Gastrocnemius medialis (tissue), 4 donors: ENCODE measurements around the gene CPED1.

Experiments used
- CTCF ChIP-seq, 5 experiments: fragments of 450-650 bp in 3 of 5; fragments of 200-600 bp in 2 of 5; sonication (generic) in 2 of 5; IDR thresholded peaks in 4 of 5; conservative IDR thresholded peaks in 1 of 5; 1 replicate in 4 of 5; 2 replicates in 1 of 5; pipeline ENCODE4 v1.5.1; 2016 to 2019; ENCODE audit warnings: antibody characterized with exemption in 5 of 5, mild to moderate bottlenecking in 3 of 5, moderate library complexity in 3 of 5
- POLR2A ChIP-seq, 2 donors: fragments of 450-650 bp; IDR thresholded peaks; one replicate each; pipeline ENCODE4 v1.6.1; 2017; ENCODE audit warnings: antibody characterized with exemption in 2 of 2, mild to moderate bottlenecking in 2 of 2, moderate library complexity in 2 of 2

DNA sequence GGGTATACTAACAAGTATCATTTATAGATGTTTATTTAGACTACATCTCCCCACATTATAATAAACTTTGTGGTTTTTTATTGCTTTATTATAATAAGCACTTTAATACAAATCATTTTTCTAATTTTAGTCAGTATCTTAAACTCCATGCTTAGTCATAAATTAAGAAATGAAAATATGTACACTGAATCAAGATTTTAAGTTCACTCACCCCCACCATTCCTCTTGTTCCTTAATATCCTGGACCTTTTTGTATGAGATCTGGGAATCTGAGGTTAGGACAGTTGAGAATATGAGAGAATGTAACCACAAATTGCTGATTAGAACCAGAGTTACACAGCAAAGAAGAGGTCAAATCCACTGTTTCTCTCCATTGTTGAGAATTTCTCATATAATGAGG, 246.7 kb downstream of the CPED1 start:
- TF ChIP-seq POLR2A (IDR thresholded peaks at IDR 0.05) (no peak), CTCF (IDR thresholded peaks at IDR 0.05 in 4 of 5, conservative IDR thresholded peaks at IDR 0.05 in 1 of 5) (no peak)
